Astrocyte of the spinal cord (primary cell): Measurements from ENCODE around the gene CANX.

Experiments
- DNase-seq: peaks from one replicate; pipeline ENCODE4 v3.0.0; 2011; ENCODE audit warnings: low read depth, low spot score
- H3K4me3 ChIP-seq: 2 replicates; pipeline ENCODE4 v1.5.1; 2011; ENCODE audit warnings: low read depth, mild to moderate bottlenecking, low read length, moderate library complexity
- CTCF ChIP-seq: IDR thresholded peaks from 2 replicates; pipeline ENCODE4 v1.5.1; 2012; ENCODE audit warnings: low read depth, mild to moderate bottlenecking, low read length, inconsistent platforms
- in situ Hi-C: cut with HindIII; loops from 2 replicates; pipeline ENCODE4 v1.10.0; 2017; ENCODE audit warnings: low sequenced_read_pairs

CANX gene

GRCh38 chr5:179727106-179727505, 28.3 kb downstream of the CANX start:
- in situ Hi-C loops, result no loop called here
- H3K4me3 ChIP-seq, result no peak overlapping the region
- DNase-seq, result no peak
- no peak for TF ChIP-seq CTCF

GRCh38 chr5:179729303-179729702, 30.5 kb downstream of the CANX start:
- TF ChIP-seq CTCF, result no peak
- in situ Hi-C loops, result no loop called here
- DNase-seq, result no peak

GRCh38 chr5:179729727-179730126, 31.0 kb downstream of the CANX start:
- in situ Hi-C loops, result no loop called here

More at GRCh38 chr5:179729303-179729702, 30.5 kb downstream of the CANX start:
- no peak overlapping the region for H3K4me3 ChIP-seq

GRCh38 chr5:179730356-179730755, 31.6 kb downstream of the CANX start:
- no peak overlapping the region for H3K4me3 ChIP-seq
- in situ Hi-C loops, result no loop called here
- no peak for DNase-seq
- TF ChIP-seq CTCF, result no peak

More at GRCh38 chr5:179729727-179730126, 31.0 kb downstream of the CANX start:
- DNase-seq, result no peak
- no peak for TF ChIP-seq CTCF
- H3K4me3 ChIP-seq, result no peak overlapping the region

- DNase-seq, result no peak
- H3K4me3 ChIP-seq, result no peak overlapping the region
- in situ Hi-C loops, result no loop called here
- TF ChIP-seq CTCF, result no peak
Measured at GRCh38 chr5:179730852-179731251, 32.1 kb downstream of the CANX start.

- no peak for TF ChIP-seq CTCF
- DNase-seq, result no peak
- peak overlapping the region; percentile 66 for H3K4me3 ChIP-seq
- in situ Hi-C loops, result no loop called here
Measured at GRCh38 chr5:179731791-179732411, 33.1 kb downstream of the CANX start.
